Measurements from ENCODE around the gene MMP24.

The MMP24 gene

GRCh38 chr20:35300469-35301262 lies 74.2 kb downstream of the MMP24 start:
- H3K4me3 ChIP-seq (replicated peaks; ENCODE audit: low read depth, low read length) = no peak overlapping the region
- no peak for DNase-seq (ENCODE audit: extremely low read depth, low read depth)
- no peak for TF ChIP-seq CTCF (IDR thresholded peaks at IDR 0.05; ENCODE audit: low read depth, low read length, missing control alignments)

- DNase-seq (ENCODE audit: extremely low read depth, low read depth) = no peak
- TF ChIP-seq CTCF (IDR thresholded peaks at IDR 0.05; ENCODE audit: low read depth, low read length, missing control alignments) = no peak
- no peak overlapping the region for H3K4me3 ChIP-seq (replicated peaks; ENCODE audit: low read depth, low read length)
Measured at GRCh38 chr20:35301426-35301825, 74.9 kb downstream of the MMP24 start.

- TF ChIP-seq CTCF (IDR thresholded peaks at IDR 0.05; ENCODE audit: low read depth, low read length, missing control alignments) = no peak
- no peak for DNase-seq (ENCODE audit: extremely low read depth, low read depth)
- no peak overlapping the region for H3K4me3 ChIP-seq (replicated peaks; ENCODE audit: low read depth, low read length)
Measured at GRCh38 chr20:35302421-35303335, 76.2 kb downstream of the MMP24 start.

GRCh38 chr20:35303382-35303734 lies 76.9 kb downstream of the MMP24 start:
- DNase-seq (ENCODE audit: extremely low read depth, low read depth) = no peak
- no peak for TF ChIP-seq CTCF (IDR thresholded peaks at IDR 0.05; ENCODE audit: low read depth, low read length, missing control alignments)
- no peak overlapping the region for H3K4me3 ChIP-seq (replicated peaks; ENCODE audit: low read depth, low read length)

- H3K4me3 ChIP-seq (replicated peaks; ENCODE audit: low read depth, low read length) = no peak overlapping the region
- DNase-seq (ENCODE audit: extremely low read depth, low read depth) = peak; percentile 86
- peak; percentile 94 for TF ChIP-seq CTCF (IDR thresholded peaks at IDR 0.05; ENCODE audit: low read depth, low read length, missing control alignments)
Measured at GRCh38 chr20:35303735-35304491, 77.4 kb downstream of the MMP24 start.

GRCh38 chr20:35304956-35305355 lies 78.5 kb downstream of the MMP24 start:
- no peak for DNase-seq (ENCODE audit: extremely low read depth, low read depth)
- H3K4me3 ChIP-seq (replicated peaks; ENCODE audit: low read depth, low read length) = no peak overlapping the region
- no peak for TF ChIP-seq CTCF (IDR thresholded peaks at IDR 0.05; ENCODE audit: low read depth, low read length, missing control alignments)

Data from HFF-Myc (cell line).